Measurements from ENCODE around the gene PTMS.

DNA sequence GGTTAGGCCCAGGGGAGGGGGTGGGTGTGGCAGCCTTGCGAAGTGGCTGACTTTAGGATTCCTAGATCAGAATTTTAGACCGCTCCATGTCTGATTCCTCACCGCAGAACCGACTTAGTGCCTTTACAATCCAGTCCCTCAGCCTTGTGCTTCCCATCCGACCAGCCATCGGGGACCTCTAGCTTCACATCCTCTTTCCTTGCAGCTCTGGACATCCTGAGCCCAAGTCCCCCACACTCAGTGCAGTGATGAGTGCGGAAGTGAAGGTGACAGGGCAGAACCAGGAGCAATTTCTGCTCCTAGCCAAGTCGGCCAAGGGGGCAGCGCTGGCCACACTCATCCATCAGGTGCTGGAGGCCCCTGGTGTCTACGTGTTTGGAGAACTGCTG lies 41.8 kb upstream of the PTMS start:
- TF ChIP-seq, protein P1, sequence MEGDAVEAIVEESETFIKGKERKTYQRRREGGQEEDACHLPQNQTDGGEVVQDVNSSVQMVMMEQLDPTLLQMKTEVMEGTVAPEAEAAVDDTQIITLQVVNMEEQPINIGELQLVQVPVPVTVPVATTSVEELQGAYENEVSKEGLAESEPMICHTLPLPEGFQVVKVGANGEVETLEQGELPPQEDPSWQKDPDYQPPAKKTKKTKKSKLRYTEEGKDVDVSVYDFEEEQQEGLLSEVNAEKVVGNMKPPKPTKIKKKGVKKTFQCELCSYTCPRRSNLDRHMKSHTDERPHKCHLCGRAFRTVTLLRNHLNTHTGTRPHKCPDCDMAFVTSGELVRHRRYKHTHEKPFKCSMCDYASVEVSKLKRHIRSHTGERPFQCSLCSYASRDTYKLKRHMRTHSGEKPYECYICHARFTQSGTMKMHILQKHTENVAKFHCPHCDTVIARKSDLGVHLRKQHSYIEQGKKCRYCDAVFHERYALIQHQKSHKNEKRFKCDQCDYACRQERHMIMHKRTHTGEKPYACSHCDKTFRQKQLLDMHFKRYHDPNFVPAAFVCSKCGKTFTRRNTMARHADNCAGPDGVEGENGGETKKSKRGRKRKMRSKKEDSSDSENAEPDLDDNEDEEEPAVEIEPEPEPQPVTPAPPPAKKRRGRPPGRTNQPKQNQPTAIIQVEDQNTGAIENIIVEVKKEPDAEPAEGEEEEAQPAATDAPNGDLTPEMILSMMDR (conservative IDR thresholded peaks at IDR 0.05), result no peak
- TF ChIP-seq EZH2 (IDR thresholded peaks at IDR 0.05; ENCODE audit: low read depth), result no peak

All from PC-9 (cell line).